ENCODE measurements around the gene ALDH8A1.

DNA sequence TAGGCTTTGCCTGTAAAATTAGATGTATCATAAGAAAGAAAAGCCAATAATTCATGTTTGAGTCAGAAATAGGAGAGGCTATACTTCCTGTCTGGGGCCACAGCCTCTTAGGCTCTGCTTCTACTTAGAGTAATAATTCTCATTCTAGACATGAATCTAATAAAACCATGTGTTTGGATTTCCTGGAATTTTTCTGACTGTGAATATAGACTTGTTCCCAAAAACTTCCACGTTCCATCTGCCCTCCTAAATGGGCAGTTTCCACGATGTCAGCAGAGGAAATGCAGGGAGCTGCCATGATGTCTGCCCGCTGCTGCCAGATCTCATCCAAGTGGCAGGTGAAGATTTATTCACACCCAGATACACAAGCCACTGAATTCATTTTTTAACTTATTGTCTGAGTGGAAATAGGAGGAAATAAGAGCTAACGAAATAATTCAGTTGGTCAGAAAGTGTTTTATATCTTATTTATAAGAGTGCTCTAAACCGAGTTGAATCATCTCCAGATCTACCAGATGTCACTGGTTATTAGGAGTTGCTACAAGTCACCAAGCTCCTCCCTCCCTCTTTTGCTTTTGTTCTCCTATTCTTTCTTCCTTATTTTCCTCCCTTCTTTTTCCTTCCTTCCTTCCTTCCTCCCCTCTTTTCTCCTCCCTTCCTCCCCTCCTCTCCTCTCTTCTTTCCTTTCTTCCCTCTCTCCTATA is 69.3 kb downstream of the ALDH8A1 start:
- TF ChIP-seq, protein P1, sequence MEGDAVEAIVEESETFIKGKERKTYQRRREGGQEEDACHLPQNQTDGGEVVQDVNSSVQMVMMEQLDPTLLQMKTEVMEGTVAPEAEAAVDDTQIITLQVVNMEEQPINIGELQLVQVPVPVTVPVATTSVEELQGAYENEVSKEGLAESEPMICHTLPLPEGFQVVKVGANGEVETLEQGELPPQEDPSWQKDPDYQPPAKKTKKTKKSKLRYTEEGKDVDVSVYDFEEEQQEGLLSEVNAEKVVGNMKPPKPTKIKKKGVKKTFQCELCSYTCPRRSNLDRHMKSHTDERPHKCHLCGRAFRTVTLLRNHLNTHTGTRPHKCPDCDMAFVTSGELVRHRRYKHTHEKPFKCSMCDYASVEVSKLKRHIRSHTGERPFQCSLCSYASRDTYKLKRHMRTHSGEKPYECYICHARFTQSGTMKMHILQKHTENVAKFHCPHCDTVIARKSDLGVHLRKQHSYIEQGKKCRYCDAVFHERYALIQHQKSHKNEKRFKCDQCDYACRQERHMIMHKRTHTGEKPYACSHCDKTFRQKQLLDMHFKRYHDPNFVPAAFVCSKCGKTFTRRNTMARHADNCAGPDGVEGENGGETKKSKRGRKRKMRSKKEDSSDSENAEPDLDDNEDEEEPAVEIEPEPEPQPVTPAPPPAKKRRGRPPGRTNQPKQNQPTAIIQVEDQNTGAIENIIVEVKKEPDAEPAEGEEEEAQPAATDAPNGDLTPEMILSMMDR (IDR thresholded peaks at IDR 0.05; ENCODE audit: poor library complexity), result no peak
- TF ChIP-seq EZH2 (IDR thresholded peaks at IDR 0.05; ENCODE audit: borderline replicate concordance), result no peak
- TF ChIP-seq EZH2phosphoT487 (IDR thresholded peaks at IDR 0.05; ENCODE audit: low read depth, severe bottlenecking, unreplicated experiment), result no peak

Measured in hepatocyte (in vitro differentiated cells).